GM12873 (cell line): ENCODE data around the gene TTLL11.

Experiments
- CTCF ChIP-seq: IDR thresholded peaks from 2 replicates; pipeline ENCODE4 v1.5.1; 2012; ENCODE audit warnings: low read depth, mild to moderate bottlenecking, moderate library complexity, low read length, control low read depth; ENCODE audit not compliant: insufficient read depth; ENCODE audit errors: missing control alignments

TTLL11 gene

GRCh38 chr9:121966706-121967105 lies 126.4 kb downstream of the TTLL11 start:
- TF ChIP-seq CTCF, result no peak

DNA sequence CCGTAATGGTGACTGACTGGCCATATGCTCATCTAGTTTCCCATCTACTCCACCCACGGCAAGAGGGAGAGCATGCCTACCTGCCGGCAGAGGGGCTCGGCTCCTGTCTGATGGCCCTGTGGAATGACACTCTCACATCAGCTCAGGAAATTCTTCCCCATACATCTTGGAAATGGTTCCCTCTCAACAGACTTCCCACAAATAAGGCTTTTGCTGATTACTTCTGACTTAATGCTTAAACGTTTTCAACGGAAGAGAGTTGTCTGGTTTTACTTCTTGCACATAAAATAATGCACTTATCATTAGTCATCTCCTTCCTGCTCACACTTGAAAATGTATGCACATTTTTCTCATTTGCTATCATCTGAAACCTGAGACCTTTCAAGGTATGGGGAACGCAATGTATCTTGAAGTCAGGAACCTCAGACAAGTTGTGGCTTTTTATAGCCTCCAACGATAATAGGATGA lies 129.5 kb downstream of the TTLL11 start:
- no peak for TF ChIP-seq CTCF

DNA sequence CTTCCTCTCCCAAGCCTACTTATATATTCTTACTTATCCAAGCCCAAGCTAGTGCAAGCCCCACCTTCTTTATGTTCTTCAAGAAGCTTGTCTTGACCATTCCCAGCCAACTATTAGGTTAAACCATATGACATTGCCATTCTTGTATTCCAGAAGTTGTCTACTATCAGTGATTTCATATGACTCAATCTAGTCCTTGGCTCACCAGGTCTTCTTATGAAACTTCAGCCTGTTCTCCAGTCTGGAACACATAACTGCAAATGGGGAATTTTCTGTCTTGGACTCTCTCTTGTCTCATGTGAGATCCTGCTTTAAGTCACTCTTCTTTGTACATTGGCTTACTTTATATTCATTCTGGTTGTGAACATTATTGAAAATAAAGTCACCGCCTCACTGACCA lies 130.7 kb downstream of the TTLL11 start:
- no peak for TF ChIP-seq CTCF

GRCh38 chr9:121960665-121961064 lies 132.4 kb downstream of the TTLL11 start:
- TF ChIP-seq CTCF, result no peak

DNA sequence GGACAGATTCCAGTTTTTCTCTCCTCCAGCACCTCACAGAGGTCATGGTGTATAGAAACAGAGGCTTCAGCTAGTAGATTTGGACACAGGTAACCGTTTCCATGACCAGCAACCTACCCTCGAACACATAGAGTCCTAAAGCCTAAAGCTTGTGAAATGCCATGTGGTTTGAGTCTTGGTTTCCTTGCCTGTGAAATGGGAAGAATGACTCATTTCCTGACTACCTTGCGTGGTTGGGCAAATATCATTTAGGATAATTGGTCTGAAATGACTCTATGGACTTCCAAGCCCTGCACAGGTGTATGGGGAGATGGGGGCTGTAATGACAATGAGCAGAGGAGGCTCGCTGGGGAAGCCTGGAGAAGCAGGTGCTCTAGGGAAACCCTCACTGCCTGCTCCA lies 134.6 kb downstream of the TTLL11 start:
- no peak for TF ChIP-seq CTCF

- TF ChIP-seq CTCF, result no peak
Measured at GRCh38 chr9:121956808-121957207, 136.3 kb downstream of the TTLL11 start.

GRCh38 chr9:121955649-121956048 lies 137.5 kb downstream of the TTLL11 start:
- TF ChIP-seq CTCF, result no peak

DNA sequence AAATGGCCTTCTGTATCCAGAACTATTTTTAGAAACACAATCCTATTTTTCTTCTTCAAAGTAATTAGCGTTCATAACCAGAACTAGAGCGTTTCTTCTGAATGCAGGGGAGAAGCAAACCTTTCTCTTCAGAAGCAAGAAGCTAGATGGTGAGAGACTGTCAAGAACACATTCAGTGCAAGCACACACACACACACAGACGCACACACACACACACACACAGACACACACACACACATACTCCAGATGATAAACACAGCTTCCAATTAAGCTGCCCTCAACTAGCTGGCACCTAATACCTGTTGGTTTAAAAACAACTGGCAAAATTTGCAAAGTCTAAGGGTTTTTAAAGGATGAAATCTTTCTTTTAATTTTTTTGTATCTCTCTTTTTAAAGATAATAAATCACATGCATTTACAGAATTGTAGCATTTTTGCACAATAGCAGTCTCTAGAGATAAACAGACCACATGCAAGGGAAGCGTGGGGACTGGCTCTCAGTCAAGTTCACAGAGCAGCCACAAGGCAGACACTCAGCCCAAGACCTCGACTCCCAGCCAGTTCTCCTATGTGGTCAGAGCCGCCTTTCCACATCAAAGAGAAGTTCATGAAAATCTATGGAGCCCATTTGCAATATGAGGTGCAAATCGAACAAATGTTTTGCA lies 138.5 kb downstream of the TTLL11 start:
- TF ChIP-seq CTCF, result no peak
